Stimulated activated CD4-positive, alpha-beta T cell treated with anti-CD3 and anti-CD28 coated beads, Interleukin-15, amount 100 ng/mL, for 1 hour (primary cell): Measurements from ENCODE around the gene MAPK7.

ENCODE experiments used
- DNase-seq, 2 donors: peaks; one replicate each; pipeline ENCODE4 v3.0.0-alpha.2; 2020; ENCODE audit warnings: low read depth in 1 of 2, low spot score in 1 of 2

MAPK7 gene

DNA sequence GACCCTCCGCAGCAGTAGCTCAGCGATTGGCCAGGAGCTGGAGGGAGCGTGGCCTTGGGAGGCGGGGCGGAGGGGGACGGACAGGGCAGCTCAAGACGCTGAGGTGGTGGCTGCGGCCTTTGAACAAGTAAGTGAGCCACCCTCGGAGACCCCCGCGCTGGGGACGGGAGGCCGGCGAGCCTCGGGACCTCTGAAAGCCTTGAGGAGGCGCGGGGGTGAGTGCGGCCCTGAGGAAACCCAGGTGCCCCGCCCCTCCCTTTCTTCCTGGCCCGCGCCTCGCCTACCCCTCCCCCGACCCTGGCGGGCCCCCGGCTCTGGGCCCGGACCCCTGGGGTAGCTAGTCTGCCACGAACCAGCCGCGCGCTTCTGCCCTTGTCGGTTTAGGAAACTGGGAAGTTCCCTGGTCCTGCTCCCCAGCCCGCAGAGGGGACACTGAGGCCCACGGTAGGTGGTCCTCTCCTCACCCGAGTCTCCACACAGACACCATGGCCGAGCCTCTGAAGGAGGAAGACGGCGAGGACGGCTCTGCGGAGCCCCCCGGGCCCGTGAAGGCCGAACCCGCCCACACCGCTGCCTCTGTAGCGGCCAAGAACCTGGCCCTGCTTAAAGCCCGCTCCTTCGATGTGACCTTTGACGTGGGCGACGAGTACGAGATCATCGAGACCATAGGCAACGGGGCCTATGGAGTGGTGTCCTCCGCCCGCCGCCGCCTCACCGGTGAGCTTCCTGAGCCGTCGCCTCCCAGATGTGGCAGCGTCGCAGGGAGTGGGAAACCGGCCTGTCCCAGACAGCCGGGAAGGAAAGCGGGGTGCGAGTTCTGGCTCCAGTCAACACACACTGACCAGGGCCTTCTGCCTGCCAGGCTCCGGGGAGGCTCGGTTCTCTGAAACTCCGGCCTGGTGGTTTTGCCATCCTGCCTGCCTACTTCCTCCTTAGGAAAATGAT lies at the start of gene MAPK7:
MAPK7 (plus strand) TSS at position 83 of the 945 bp plus-strand sequence; CDS start at position 486, 403 bp downstream.
- DNase-seq, result peak in 1 of 2 donors; percentile 16

GRCh38 chr17:19329136-19329535 lies 49.2 kb upstream of the MAPK7 start:
- no peak for DNase-seq

GRCh38 chr17:19329839-19330238 lies 48.5 kb upstream of the MAPK7 start:
- no peak for DNase-seq

- no peak for DNase-seq
Observed at GRCh38 chr17:19330271-19330670, 48.0 kb upstream of the MAPK7 start.

GRCh38 chr17:19331134-19331533 lies 47.2 kb upstream of the MAPK7 start:
- DNase-seq, result no peak

GRCh38 chr17:19331543-19332245 lies 46.6 kb upstream of the MAPK7 start:
- no peak for DNase-seq

GRCh38 chr17:19332371-19333131 lies 45.7 kb upstream of the MAPK7 start:
- no peak for DNase-seq

DNA sequence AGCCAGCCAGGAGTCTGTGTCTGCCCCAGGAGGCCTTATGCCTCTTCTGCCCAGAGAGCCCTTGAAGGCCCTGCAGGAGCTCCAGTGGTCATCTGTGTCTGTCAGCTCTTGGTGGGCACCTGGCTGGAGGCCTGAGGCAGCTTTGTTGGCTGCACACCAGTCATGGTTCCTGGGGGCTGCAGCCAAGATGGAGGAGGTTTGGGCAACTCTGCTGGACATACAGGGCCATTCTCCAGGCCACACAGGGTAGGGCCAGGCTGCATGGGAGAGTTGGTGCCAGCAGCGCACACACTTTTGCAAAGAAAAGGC lies 45.2 kb upstream of the MAPK7 start:
- no peak for DNase-seq

DNA sequence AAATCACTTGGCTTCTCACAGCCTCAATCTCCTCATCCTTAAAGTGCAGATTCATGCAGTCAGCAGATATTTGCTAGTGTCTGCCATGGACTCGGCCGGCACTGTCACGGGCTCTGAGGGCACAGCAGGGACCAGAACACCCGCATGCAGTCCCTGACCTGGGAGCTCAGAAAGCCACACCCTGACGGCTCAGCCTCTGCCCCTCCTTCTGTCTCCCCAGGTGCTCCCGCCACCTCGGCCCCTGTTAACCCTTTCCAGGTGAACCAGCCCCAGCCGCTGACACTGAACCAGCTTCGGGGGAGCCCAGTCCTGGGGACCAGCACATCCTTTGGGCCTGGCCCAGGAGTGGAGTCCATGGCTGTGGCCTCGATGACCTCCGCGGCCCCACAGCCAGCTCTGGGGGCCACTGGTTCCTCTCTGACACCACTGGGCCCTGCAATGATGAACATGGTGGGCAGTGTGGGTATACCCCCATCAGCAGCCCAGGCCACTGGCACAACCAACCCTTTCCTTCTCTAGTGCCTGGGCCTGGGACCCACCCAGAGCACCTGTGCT lies 44.5 kb upstream of the MAPK7 start:
- DNase-seq, result no peak

DNA sequence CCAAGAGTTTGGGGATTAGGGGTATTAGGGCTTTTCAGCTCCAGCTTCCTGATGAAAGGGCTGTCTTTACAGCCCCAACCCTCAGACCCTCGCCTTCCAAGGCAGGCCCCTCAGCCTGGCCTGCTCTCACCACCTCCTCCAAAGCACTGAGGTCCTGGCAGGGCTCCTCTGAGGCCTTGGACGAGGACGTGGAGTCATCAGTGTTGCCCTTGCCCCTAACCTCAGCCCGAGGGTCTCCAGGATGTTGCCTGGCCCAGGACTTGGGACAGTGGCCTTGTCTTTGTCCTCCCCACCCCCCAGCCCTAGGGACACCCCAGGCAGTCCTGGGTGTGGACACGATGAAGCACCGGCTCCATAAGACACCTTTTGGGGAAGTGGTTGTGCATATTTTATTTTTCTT lies 44.0 kb upstream of the MAPK7 start:
- no peak for DNase-seq

GRCh38 chr17:19335951-19336631 lies 42.2 kb upstream of the MAPK7 start:
- DNase-seq, result no peak

DNA sequence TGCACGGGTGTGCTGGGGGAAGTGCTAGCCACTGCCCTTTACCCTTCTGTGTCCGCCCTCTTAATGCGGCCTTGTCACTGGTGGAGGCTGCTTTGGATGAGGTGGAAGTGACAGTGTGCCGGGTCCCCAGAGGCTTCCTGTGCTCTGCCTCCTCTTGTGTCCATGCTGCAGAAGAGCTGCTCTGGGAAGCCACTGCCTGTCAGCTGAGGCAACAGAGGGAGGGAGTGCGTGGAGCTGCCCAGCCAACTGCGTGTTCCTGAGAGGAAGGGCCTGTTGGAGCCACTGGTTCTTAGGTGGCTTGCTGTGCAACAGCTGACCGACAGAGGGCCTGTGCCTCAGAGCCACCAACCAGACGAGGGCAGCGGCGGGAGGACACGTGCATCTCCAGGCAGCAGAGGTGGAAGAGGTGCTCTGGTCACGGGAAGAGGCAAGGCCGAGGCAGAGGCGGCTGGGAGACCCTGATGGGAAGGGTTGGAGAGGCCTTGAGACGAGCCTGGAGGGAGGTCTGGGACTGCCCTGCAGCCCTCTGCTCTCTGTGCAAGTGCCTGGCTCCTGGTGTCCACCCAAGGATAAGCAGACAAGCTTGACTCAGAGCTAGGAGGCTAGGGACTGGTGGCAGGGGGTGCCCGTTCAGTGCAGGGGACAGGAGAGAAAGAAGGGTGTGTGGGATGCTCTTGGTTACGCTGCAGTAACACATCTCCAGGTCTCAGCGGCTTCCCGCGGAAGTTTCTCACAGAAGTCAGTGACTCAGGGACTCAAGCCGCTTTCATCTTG lies 41.2 kb upstream of the MAPK7 start:
- DNase-seq, result no peak

- no peak for DNase-seq
Observed at GRCh38 chr17:19337712-19338023, 40.6 kb upstream of the MAPK7 start.

DNA sequence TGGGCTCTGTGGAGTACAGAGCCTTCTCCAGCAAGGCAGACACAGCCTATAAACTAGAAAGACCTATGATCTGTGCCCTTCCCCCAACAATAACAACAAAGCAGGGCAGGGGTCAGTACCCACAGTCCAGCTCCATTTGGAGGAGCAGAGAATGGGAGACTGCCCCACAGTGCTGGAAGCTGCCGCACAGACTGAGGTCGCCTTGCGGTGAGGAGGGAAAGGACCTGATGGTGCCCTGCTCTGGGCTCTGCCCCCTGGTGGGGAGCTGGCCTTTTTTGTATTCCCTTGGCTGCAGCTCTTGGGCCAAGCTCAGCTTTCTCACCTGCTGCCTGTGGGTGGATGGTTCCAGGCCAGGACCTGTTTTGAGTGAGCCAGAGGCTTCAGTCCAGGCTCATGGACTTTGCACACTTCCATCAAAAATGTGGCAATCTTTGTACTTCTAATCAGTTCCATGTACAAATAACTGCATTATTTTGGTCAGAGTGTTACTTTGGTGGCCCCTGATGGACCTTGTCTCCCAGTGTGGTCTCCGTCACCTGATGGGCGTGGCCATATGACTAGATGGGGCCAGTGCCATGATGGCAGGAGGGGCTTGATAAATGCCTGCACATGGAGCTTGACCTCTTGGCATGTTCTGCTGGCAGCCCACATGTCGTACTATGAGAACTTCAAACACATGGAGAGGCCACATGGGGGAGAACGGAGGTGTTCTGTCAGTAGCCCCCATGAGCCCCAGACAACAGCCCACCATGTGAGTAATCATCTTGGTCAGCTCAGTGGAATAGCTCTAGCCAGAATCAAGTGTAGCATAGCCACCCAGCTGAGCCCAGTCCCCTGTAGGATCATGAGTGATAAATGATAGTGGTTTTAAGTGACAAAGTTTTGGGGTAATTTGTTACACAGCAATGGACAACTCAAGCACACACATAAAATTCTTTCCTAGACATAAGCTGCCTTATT lies 40.0 kb upstream of the MAPK7 start:
- peak; percentile 28 to 39 for DNase-seq

- DNase-seq, result no peak
Observed at GRCh38 chr17:19339341-19339815, 38.9 kb upstream of the MAPK7 start.

DNA sequence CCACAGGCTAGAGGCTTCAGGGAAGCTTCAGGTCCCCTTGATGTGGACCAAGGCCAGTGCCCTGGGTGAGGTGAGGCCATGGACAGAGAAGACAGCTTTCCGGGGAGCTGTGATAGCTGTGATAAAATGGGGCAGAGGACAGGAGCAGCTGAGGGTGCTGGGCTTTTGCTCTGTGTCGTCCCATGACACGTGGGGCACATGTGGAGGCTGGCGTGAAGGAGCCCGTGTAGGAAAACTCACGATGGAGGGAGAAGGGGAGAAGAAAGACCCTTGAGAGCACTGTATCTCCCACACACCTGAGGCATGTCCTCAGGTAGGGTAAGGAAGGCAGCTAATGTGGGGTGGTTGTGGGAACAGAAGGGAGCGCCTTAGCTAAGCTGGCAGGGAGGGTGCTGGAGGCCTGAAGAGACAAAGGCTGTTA lies 37.1 kb upstream of the MAPK7 start:
- DNase-seq, result no peak

DNA sequence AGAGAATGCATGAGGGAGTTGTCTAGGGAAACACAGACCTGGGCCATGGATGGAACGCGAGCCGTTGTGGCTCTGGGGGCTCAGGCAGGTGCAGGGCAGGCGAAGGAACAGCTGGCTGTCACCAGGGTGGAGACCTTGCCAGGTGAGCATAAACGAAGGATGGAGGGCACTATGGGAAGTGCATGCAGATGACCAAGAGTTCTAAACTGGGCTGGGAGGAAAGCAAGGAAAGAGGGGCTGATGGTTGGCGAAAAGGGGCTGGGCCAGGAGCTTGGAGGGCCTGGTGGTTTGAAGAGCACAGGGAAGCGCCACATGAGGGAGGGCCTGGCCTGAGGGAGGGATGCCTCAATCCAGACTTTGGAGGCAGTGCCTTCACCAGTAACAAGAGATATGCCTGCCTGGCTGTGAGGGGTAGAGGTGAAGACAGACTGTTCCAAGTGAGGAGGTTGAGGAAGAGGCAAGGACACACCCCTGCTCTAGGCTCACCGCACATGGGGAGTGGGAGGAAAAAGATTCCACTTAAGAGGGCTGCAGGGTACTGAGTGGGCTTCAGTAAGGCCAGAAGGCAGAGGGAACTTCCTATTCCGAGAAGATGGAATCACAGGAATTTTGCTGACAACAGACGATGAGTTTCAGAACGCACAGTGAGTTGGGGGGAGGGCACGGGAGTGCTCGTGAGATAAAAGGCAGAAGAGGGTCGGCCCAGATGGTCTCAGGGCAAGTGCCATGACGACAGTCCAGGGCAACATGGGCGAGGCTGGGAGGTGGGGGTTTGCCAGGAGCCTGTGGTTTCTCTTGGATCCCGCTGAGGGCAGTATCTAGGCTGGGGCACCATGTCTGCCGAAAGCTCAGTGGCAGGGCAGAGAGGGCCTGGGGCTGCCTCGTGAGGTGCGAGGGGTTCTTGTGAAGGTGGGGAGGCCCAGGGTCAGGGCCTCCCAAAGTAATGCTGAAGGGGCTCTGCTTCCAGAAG lies 36.4 kb upstream of the MAPK7 start:
- no peak for DNase-seq
